Cardiac muscle cell (in vitro differentiated cells and primary cell): ENCODE results near the gene SLC6A4. TPM values are rescaled to one million over a fixed set of nuclear protein-coding genes. Genes with fewer than 3 reads are reported as not detected.

Experiments
- DNase-seq, 2 donors: peaks; one replicate each; pipeline versions ENCODE4 v3.0.0 to v3.0.0-alpha.2; 2010 to 2017; ENCODE audit warnings: low read depth in 1 of 2, low spot score in 1 of 2
- H3K27ac ChIP-seq: fragments of 200-600 bp; sonication (generic); 2 replicates; pipeline ENCODE4 v1.5.1; 2016
- H3K27me3 ChIP-seq: fragments of 200-600 bp; sonication (generic); 2 replicates; pipeline ENCODE4 v1.6.0; 2016; ENCODE audit warnings: control low read depth
- H3K36me3 ChIP-seq: fragments of 200-600 bp; sonication (generic); 2 replicates; pipeline ENCODE4 v1.5.1; 2016; ENCODE audit warnings: control low read depth
- H3K4me1 ChIP-seq: fragments of 200-600 bp; sonication (generic); 2 replicates; pipeline ENCODE4 v1.8.1; 2017; ENCODE audit warnings: low read depth, mild to moderate bottlenecking, mixed run types
- H3K4me3 ChIP-seq: fragments of 200-600 bp; sonication (generic); 2 replicates; pipeline ENCODE4 v1.5.1; 2016; ENCODE audit warnings: mild to moderate bottlenecking
- H3K9me3 ChIP-seq: fragments of 200-600 bp; sonication (generic); 2 replicates; pipeline ENCODE4 v1.5.1; 2017; ENCODE audit warnings: low read depth, mild to moderate bottlenecking, control low read depth
- polyA plus RNA-seq: library from polyadenylated mRNA; unstranded; fragments of >200 nt; fragmentation: Nextera tagmentation; extraction: Ambion mirVana; gene quantifications from 2 replicates; pipeline ENCODE4 v1.2.1, GENCODE V29; 2016
- total RNA-seq: library from RNA; depleted of rRNA; stranded (reverse); fragments of >200 nt; gene quantifications from 2 replicates; pipeline ENCODE4 v1.2.3, GENCODE V29; 2016
- TF ChIP-seq, protein P1 (sequence below): IDR thresholded peaks from 2 replicates; pipeline ENCODE4 v1.5.1; 2012; ENCODE audit warnings: low read depth, mild to moderate bottlenecking, low read length

Gene SLC6A4
- total and polyA plus RNA-seq, 2 experiments from 2014 or later = 0.36 TPM; not detected in 1

DNA sequence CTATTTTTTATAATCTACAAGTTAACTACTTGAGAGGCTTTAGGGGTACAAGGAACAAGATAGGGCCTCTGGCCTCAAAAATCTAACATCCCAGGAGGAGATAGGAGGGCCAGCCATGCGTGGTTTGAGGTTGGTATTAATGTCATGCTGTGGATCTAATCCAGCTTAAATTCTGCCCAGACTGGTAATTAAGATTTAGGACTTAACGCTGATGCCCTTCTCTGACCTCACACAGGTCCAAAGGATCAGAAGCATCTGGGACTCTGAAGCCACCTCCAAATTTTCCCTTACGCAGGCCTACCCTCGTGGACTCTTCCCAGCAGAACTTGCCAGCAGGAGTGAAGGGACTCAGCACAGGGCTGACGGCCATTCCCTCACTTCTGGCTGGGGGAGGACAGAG lies 15.1 kb downstream of the SLC6A4 start:
- Histone ChIP-seq H3K9me3 (no peaks in the 10 kb centered on the region), H3K4me3 (no peak overlapping the region), H3K36me3 (no peaks in the 10 kb centered on the region), H3K27me3 (no peaks in the 10 kb centered on the region), H3K4me1 (peaks cover 8% of the 10 kb centered on the region), H3K27ac (no peak overlapping the region)
- TF ChIP-seq, protein P1, sequence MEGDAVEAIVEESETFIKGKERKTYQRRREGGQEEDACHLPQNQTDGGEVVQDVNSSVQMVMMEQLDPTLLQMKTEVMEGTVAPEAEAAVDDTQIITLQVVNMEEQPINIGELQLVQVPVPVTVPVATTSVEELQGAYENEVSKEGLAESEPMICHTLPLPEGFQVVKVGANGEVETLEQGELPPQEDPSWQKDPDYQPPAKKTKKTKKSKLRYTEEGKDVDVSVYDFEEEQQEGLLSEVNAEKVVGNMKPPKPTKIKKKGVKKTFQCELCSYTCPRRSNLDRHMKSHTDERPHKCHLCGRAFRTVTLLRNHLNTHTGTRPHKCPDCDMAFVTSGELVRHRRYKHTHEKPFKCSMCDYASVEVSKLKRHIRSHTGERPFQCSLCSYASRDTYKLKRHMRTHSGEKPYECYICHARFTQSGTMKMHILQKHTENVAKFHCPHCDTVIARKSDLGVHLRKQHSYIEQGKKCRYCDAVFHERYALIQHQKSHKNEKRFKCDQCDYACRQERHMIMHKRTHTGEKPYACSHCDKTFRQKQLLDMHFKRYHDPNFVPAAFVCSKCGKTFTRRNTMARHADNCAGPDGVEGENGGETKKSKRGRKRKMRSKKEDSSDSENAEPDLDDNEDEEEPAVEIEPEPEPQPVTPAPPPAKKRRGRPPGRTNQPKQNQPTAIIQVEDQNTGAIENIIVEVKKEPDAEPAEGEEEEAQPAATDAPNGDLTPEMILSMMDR = no peak
- DNase-seq = no peak

DNA sequence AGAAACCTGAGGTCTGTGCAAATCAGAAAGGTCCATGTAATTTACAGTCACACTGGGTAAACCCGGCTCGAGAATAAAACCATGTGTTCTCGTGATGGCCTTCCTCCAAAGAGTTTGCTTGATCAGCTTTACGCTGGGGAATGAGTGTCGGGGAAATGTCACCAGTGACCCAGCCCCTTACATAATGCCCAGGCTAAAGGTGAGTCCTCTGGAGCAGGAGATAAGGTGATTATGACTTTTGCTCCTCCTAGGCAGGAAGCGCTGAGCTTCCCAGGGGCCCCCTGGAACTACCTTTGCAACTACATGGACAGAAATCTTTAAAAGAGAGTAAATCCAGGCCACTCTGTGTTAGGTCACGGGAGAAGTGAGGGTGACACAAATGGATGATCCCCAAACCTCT lies 15.7 kb downstream of the SLC6A4 start:
- H3K4me3 ChIP-seq = no peak overlapping the region
- TF ChIP-seq, protein P1 = no peak
- DNase-seq = no peak
- no peak overlapping the region for H3K27ac ChIP-seq
- H3K4me1 ChIP-seq = peaks cover 8% of the 10 kb centered on the region
- no peaks in the 10 kb centered on the region for H3K9me3 ChIP-seq
- no peaks in the 10 kb centered on the region for H3K36me3 ChIP-seq
- no peaks in the 10 kb centered on the region for H3K27me3 ChIP-seq

DNA sequence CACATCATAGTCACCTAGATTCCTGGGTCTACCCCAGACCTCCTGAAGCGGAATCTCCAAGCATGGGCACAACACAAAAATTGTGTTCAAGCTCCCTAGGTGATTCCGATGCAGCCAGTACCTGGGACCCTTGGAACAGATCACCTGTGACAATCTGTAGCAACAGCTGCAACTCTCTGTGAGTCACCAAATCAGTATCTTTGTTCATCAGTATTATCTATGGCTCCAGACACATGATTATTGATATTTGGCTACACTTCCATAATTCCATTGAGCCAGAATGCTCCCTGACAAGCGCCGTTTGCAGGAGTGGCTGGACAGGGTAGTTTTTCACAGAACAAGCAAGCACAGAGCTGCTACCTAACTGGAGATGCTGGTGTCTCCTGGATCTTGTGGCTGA lies 16.2 kb downstream of the SLC6A4 start:
- no peak overlapping the region for H3K4me3 ChIP-seq
- H3K36me3 ChIP-seq = no peaks in the 10 kb centered on the region
- H3K27ac ChIP-seq = no peak overlapping the region
- H3K4me1 ChIP-seq = peaks cover 8% of the 10 kb centered on the region
- H3K27me3 ChIP-seq = no peaks in the 10 kb centered on the region
- H3K9me3 ChIP-seq = no peaks in the 10 kb centered on the region
- TF ChIP-seq, protein P1 = no peak
- DNase-seq = no peak

DNA sequence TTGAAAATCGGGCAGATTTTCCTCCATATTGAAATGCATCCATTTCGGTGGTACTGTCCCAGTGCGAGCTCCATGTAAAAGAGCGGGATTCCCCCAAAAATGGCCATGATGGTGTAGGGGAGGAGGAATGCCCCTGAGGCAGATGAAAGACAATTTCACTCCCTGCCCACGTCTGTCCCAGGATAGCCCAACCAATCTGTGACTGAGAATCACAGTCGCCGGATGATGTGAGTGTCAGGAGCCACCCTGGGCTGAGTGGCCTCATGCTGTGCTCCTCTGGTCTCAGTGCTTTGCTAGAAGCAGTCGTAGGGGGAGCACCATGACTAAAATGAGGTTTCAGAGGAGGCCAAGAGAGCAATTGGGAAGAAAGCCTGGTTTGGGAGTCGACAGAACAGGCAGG lies 16.7 kb downstream of the SLC6A4 start:
- Histone ChIP-seq H3K4me3 (no peak overlapping the region), H3K27me3 (no peaks in the 10 kb centered on the region), H3K9me3 (no peaks in the 10 kb centered on the region), H3K27ac (no peak overlapping the region), H3K36me3 (no peaks in the 10 kb centered on the region), H3K4me1 (peaks cover 8% of the 10 kb centered on the region)
- no peak for DNase-seq
- TF ChIP-seq, protein P1 = no peak

DNA sequence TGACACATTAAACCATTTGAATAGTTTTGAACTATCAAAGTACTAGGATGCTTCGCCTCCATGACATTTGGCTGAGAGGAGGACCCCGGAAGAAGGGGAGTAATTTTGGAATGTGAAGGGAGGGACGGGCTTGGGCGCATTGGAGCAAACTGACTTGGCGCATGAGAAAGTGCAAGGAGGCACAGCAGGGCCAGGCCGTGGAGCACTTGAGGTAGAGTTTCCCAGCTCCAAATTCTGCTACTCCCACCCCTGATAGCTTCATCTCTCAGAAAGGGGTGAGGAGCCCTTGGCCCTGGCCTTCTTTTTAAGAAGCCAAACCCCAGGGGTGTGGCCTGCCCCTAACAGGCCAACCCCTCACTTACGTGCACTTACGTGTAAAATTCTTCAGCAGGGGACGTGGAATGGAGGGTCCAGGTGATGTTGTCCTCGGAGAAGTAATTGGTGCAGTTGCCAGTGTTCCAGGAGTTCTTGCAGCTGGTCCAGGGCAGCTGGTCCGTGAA lies 17.7 kb downstream of the SLC6A4 start:
- TF ChIP-seq, protein P1 = no peak
- Histone ChIP-seq H3K36me3 (no peaks in the 10 kb centered on the region), H3K27me3 (no peaks in the 10 kb centered on the region), H3K4me1 (peaks cover 8% of the 10 kb centered on the region), H3K4me3 (no peak overlapping the region), H3K9me3 (no peaks in the 10 kb centered on the region), H3K27ac (no peak overlapping the region)
- DNase-seq = no peak

DNA sequence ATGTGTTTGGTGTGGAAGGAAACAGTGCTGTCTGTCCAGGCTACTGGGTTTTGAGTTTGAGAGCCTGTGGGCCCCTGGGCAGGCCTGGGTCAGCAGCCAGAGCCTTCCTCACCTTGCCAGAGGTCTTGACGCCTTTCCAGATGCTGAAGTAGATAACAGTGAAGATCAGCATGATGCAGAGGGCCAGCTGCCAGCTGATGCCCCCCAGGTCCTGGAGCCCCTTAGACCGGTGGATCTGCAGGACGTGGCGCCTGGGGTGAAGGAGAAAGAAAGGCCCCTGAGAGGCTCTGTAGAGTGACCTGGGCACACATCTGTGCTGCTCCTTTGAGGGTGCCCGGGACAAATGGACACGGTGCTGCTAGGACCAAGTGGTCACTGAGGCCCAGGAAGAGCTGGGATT lies 18.4 kb downstream of the SLC6A4 start:
- Histone ChIP-seq H3K4me1 (peaks cover 8% of the 10 kb centered on the region), H3K36me3 (no peaks in the 10 kb centered on the region), H3K4me3 (no peak overlapping the region), H3K27me3 (no peaks in the 10 kb centered on the region), H3K9me3 (no peaks in the 10 kb centered on the region), H3K27ac (no peak overlapping the region)
- DNase-seq = no peak
- TF ChIP-seq, protein P1 = no peak
